Fibroblast of villous mesenchyme (primary cell): ENCODE measurements around the gene PTPN22. TPM values are rescaled to one million over a fixed set of nuclear protein-coding genes. Genes with fewer than 3 reads are reported as not detected.

Experiments
- DNase-seq: peaks from one replicate; pipeline ENCODE4 v3.0.0-alpha.2; 2010; ENCODE audit warnings: low read depth
- H3K4me3 ChIP-seq: 2 replicates; pipeline ENCODE4 v1.5.1; 2011; ENCODE audit warnings: low read depth, mild to moderate bottlenecking, low read length
- total RNA-seq: library from RNA; depleted of rRNA; stranded (reverse); fragments of >200 nt; gene quantifications from 2 replicates; pipeline ENCODE4 v1.2.3, GENCODE V29; 2012
- TF ChIP-seq, protein P1 (sequence below): IDR thresholded peaks from 2 replicates; pipeline ENCODE4 v1.5.1; 2012; ENCODE audit warnings: low read depth, mild to moderate bottlenecking, low read length; ENCODE audit not compliant: insufficient read depth

Gene PTPN22
- total RNA-seq, 1 donor: 0.86 TPM

DNA sequence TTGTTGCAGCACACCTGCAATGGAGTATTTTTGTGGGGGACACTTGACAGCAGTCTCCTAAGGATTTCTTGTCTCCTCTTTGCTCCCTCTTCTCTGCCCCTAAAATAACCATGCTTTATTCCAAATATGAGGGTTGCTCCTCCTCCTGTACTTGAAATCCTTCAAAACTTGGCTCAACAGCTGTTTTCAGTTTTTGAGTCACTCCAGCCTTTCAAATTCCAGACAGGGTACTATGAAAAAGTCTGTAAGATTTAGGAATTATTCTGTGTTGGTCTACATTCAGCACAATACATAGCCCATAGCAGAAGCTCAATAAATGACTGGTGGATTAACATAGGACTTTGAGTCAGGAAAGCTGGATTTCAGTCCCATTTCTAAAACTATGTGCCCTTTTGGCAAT lies 27.6 kb upstream of the PTPN22 start:
- TF ChIP-seq, protein P1, sequence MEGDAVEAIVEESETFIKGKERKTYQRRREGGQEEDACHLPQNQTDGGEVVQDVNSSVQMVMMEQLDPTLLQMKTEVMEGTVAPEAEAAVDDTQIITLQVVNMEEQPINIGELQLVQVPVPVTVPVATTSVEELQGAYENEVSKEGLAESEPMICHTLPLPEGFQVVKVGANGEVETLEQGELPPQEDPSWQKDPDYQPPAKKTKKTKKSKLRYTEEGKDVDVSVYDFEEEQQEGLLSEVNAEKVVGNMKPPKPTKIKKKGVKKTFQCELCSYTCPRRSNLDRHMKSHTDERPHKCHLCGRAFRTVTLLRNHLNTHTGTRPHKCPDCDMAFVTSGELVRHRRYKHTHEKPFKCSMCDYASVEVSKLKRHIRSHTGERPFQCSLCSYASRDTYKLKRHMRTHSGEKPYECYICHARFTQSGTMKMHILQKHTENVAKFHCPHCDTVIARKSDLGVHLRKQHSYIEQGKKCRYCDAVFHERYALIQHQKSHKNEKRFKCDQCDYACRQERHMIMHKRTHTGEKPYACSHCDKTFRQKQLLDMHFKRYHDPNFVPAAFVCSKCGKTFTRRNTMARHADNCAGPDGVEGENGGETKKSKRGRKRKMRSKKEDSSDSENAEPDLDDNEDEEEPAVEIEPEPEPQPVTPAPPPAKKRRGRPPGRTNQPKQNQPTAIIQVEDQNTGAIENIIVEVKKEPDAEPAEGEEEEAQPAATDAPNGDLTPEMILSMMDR: no peak
- H3K4me3 ChIP-seq: no peak overlapping the region
- no peak for DNase-seq

GRCh38 chr1:113898241-113898814 lies 26.8 kb upstream of the PTPN22 start:
- H3K4me3 ChIP-seq: no peak overlapping the region
- DNase-seq: no peak

GRCh38 chr1:113895961-113896360 lies 24.4 kb upstream of the PTPN22 start:
- H3K4me3 ChIP-seq: no peak overlapping the region
- no peak for DNase-seq
- TF ChIP-seq, protein P1: no peak

More at GRCh38 chr1:113898241-113898814, 26.8 kb upstream of the PTPN22 start:
- TF ChIP-seq, protein P1: no peak

GRCh38 chr1:113895098-113895497 lies 23.6 kb upstream of the PTPN22 start:
- TF ChIP-seq, protein P1: no peak
- H3K4me3 ChIP-seq: no peak overlapping the region
- DNase-seq: no peak

DNA sequence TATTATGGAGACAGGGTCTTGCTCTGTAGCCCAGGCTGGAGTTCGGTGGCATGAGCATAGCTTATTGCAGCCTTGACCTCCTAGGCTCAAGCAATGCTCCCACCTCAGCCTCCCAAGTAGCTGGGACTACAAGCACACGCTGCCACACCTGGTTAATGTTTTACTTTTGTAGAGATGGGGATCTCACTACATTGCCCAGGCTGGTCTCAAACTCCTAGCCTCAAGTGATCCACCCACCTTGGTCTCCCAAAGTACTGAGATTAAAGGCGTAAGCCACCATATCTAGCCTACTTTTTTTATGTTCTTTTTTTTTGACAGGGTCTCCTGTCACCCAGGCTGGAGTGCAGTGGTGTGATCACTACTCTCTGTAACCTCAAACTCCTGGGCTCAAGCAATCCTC lies 21.8 kb upstream of the PTPN22 start:
- no peak overlapping the region for H3K4me3 ChIP-seq
- DNase-seq: no peak
- TF ChIP-seq, protein P1: no peak

DNA sequence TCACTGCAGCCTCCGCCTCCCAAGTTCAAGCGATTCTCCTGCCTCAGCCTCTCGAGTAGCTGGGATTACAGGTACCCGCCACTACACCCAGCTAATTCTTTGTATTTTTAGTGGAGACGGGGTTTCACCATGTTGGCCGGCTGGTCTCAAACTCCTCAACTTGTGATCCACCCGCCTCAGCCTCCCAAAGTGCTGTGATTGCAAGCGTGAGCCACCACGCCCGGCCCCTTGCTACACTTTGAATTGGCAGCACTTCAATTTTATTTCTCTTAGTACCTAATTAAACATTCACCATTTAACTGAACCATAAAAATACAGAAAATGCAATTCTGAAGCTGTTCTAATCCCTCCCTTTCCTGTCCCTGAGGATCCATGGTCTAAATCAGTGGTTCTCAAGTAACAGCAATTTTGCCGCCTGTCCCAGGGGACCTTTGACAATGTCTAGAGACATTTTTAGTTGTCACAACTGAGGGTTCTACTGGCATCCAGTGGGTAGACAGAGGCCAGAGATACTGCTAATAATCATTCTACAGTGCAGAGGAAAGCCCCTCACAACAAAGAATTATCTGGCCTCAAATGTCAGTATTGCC lies 20.2 kb upstream of the PTPN22 start:
- H3K4me3 ChIP-seq: no peak overlapping the region
- TF ChIP-seq, protein P1: no peak
- DNase-seq: no peak

DNA sequence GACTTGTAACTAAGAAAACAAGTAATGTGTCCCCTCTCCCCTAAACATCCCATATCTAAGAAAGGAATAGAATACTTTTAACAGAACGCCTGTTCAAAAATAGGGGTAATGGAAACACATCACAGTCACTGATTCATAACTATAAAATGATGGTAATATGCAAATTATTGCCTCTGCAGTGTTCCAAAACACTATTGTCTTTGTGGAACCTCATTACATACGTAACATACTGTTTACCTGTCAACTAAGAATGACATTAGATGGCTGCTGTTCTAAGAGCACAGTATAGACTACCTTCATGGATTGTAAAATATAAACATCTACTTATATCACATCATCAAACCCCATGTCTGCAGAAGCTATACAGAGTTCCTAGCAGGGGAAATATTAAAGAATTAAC lies 19.3 kb upstream of the PTPN22 start:
- DNase-seq: no peak
- H3K4me3 ChIP-seq: no peak overlapping the region
- TF ChIP-seq, protein P1: no peak
